DMS53 (cell line): ENCODE measurements around the gene PFDN2.

ENCODE experiments used
- DNase-seq: peaks from one replicate; lab custom pipeline; 2025; lab: John Stamatoyannopoulos, UW

PFDN2 gene

DNA sequence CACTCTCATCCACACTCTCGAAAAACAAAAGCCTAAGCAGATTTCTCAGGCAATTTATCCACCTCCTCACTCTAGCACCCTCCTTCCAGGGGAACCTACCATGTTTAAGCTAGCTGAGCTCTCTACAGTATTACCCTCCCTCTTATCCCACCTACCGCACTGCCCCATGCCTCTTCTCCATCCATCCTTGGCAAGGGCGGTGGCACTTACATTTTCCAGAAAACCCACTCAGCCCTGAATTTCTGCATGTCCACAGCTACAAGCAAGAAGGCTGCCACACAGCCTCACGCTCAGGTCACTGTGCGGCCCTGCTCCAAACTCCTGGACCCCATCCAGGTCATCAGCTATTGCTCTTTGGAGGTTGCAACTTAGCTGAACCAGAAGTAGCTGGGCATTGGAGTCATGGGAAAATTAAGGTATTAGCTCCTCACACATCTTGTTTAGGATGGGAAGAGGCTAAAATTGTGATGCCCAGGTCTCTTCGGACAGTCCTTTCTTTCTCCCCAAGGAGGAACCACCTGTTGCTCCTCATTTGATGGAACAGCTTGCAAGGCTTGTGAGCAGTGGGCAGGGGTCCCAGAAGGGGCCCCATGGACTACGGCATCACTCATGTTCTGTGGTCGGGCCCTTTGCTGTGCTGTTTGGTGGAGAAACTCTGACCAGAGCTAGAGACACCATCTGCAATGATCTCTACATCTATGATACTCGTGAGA lies 18.6 kb downstream of the PFDN2 start:
- DNase-seq, result no peak

DNA sequence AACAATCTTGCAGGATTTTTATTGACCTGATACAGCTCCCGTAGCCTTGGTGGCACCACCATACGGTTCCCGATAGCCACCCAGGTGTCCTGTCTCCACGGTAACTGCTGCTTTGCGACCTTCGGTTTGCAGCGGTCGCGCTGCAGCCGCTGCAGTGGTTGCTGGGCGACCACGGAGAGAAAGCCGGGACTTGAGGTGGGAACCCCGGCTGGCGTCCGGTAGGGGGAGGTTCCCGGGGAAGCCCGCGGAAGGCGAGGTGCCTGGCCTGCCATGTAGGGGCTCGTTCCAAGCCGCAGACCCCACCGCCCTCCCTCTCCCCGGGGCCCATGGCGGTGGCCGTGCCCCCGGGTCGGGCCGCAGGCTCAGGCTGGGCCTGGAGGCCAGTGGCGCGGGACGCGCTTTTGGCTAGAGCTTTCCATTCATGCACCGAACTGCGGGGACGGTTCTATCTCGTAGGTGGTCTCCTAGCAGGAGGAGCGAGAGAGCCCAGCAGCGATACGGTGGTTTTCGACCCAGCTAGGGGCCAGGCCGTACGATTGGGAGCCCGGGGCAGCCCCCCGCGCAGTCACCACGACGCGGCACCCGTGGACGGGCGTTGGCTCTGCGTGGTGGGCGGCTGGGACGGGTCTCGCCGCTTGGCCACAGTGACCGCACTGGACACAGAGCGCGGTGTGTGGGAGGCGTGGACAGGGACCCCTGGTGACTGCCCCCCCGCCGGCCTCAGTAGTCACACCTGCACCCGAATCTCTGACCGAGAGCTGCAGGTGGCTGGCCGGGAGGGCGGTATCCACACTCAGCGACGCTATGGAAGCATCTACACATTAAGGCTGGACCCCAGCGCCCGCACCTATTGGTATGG lies 19.4 kb downstream of the PFDN2 start, which contains the start of gene KLHDC9:
Gene KLHDC9, plus strand, starts transcription at position 152 of the 859 bp plus-strand sequence. Its CDS starts 175 bp downstream, at position 327.
- DNase-seq, result peak; percentile 97

GRCh38 chr1:161096530-161096929 lies 21.3 kb downstream of the PFDN2 start:
- DNase-seq, result no peak

GRCh38 chr1:161096015-161096414 lies 21.8 kb downstream of the PFDN2 start:
- no peak for DNase-seq

DNA sequence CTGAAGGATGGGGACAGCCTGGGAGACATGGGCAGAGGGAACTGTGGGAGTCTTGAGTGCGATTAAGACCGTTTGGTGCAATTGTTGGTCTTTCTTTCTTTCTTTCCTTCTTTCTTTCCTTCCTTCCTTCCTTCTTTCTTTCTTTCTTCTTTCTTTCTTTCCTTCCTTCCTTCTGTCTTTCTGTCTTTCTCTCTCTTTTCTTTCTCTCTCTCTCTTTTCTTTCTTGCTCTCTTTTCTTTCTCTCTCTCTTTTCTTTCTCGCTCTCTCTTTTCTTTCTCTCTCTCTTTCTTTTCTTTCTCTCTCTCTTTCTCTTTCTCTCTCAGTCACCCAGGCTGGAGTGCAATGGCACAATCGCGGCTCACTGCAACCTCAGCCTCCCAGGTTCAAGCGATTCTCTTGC lies 22.6 kb downstream of the PFDN2 start:
- no peak for DNase-seq

DNA sequence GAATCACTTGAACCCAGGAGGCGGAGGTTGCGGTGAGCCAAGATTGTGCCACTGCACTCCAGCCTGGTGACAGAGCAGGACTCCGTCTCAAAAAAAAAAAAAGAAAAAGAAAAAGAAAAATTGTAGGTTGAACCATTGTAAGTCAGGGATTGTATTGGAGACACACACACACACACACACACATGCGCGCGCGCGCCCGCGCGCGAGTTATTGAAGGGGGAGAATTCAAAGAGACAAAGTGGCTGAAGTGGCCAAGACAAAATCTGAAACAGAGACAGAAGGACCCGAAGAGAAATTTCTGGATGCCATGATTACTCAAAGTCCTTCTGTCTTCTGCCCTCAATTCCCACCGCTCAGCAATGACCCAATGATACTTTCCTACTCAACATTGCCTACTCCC lies 23.4 kb downstream of the PFDN2 start:
- no peak for DNase-seq

DNA sequence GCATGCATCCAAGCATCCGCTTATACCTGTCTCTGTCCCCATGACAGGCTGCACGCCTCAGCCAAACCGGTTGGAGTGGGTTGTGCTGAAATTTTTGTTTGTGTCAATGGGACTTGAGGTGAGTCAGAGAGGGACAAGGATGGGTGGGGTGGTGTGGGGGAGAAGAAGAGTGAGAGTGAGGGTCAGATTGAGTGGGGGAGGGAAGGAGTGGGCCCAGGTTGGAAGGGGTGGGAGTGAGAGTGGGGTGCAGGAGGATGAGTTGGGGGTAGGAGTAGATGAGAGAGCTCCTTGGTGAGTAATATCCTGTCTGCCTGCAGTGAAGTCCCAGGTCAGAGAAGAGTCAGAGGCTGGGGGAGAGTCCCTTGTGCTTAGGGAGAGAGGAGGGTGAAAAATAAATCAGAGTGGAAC lies 25.2 kb downstream of the PFDN2 start:
- peak; percentile 56 for DNase-seq

DNA sequence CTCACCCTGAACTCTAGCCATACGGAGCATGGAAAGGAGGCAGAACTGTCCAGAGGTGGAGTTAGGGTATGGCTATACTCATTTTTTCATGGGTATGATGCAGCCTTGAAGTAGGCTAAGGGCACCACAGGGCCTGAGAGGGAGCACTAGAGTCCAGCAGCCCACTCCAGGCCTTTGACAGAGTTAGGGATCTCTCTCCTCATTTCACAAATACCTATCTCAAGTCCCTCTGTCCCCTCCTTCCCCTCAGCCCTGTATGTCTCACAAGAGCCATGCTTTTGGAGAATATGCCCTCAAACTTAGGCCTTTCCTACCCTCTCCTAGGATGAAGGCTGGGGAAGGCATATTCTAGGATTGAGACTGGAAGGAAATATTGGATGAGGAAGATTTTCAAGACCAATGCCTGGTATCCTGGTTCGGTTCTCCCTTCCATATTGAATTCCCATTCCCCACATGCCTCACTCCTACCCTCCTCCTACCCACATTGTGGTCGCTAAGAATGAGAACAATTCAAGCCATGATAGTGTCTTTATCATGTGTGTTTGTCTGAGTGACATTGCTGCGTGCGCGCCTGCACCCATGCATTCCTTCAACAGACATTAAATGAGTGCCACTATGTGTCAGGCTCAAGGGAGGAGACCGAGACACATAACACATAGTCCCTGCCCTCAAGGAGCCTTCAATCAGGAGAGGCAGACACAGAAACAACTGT lies 25.9 kb downstream of the PFDN2 start:
- DNase-seq, result no peak

GRCh38 chr1:161091093-161091492 lies 26.7 kb downstream of the PFDN2 start:
- DNase-seq, result no peak

- no peak for DNase-seq
Measured at GRCh38 chr1:161090617-161091016, 27.2 kb downstream of the PFDN2 start.

DNA sequence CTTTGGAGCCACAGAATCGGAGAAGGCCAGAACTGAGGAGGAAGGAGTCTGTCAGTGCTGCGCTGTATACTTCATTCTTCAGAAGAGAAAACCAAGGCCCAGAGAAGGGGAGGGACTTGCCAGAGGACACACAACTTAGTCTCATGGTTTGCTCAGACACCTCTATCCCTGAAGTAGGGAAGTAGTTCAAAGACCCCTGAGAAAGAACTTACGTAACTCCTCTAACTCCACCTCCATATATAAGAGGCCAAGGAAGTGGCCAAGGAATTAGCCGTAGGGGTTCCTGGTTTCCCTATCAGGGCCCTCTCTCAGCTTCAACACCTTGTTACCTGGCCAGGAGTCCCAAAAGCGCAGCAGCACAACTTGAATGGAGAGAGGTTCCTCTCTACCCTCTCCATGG lies 27.9 kb downstream of the PFDN2 start:
- no peak for DNase-seq

- peak; percentile 90 for DNase-seq
Measured at GRCh38 chr1:161089251-161089924, 28.4 kb downstream of the PFDN2 start, which contains the start of gene NECTIN4. NECTIN4 (minus strand) TSS chr1:161089558; CDS start chr1:161089296, 262 bp downstream.

GRCh38 chr1:161088587-161089110 lies 29.2 kb downstream of the PFDN2 start:
- DNase-seq, result peak; percentile 63

DNA sequence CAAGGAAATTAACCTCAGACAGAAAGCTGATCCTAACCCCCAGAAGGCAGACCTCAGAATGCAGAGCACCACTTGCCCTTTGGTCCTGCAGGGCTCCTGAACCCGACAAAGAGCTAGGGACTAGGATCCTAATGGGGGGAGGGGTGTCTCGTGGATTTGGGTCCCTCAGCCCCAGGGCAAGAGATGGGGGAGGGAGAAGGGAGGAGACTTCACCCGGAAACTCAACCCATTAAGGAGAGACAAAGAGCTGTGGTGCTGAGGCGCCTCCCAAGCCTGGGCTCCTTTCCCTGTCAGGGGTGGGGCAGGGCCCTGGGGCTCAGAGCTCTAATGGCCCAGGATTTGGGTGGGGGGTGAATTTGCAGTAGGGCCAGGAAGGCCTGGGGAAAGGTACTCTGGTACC lies 31.4 kb downstream of the PFDN2 start:
- DNase-seq, result no peak

DNA sequence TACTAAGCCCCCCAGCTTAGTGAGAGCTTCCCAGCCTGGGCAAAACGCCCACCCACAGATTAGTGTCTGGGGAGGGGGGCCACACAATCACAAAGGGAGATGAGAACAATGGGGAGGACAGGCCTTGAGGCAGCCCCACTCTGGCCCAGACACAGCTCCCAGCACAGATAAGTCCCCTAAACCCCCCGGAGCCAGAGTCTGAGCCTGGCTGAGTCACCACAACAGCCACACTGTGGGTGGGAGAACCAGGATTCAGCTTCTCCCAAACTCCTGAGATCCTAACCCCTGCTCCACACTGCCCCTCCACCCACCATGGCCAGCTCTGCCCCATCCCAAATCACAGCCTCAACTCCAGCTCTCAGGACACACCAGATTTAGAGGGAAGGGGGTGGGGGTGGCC lies 32.7 kb downstream of the PFDN2 start:
- DNase-seq, result no peak

GRCh38 chr1:161084597-161084988 lies 33.2 kb downstream of the PFDN2 start:
- no peak for DNase-seq

DNA sequence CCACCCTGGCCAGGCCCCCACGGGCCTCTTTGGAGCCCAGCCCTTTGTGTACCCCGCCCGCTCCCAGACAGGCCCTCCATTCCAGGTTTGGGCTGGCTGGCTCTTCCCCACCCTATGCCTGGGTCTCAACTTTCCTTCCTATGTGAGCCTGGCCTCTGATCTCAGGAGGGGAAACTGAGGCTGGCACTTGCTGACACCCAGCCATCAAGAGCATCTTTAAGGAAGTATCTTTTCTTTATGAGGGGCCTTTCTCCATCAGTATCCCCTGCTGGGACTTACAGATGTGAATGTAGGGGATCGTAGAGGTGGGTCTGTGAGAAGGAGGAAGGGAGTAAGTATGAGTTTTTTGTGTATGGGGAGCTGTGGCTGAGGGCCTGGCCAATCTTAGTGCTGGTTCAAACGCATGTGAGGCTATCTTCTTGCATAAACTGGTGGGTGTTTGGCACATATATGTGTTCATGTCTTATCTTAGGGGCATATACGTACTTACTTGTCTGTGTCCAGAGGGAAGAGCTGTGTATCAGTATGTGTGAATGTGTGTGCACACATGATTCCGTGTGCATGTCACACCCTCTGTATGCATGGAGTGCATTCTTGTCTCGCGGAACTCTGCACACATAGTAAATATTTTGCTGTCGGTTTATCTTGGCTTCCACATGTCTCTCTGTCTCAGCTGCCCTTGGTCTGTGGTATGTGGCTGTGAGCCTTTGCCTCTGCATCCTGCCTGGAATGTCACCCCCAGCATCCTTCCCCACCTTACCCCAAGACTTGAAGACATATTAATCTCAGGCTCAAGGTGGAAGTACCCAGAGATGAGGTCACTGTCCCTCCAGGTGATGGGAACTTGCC lies 33.9 kb downstream of the PFDN2 start:
- DNase-seq, result no peak

- peak; percentile 94 for DNase-seq
Measured at GRCh38 chr1:161082996-161083747, 34.7 kb downstream of the PFDN2 start.

DNA sequence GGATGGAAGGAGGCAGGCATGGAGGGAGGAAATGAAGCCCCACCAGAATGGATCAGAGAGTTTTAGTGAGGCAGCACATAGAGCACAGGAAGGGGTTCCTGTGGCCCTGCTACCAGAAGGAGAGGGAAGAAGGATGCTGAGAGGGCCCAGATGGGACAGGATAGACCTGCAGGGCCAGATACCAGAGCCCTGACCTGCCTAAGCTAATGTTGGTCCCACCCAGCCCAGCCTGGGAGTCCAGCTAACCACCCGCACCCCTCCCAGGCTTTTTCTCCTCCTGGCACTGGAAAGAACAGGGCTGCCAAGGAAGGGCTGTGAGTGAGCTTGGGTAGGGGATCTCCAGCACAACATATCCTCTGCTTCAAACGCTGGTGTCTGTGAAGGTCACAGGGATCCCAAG lies 35.4 kb downstream of the PFDN2 start:
- no peak for DNase-seq

DNA sequence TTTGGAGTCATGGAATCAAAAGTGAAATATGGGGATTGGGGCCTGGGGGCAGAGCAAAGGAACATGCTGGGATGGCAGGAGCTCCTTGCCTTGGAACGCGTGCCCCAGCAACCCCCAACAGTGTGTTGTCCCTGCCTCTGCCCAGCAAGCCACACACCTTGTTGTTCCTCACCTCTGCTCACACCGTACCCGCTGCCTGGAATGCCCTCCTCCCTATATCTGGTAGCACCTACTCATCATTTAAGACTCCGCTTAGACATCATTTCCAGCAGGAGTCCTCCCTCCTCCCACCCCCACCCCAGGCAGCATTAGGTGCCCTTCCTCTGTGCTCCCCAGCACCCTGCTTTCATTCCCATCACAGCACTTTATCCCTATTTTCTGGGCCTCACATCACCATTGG lies 36.3 kb downstream of the PFDN2 start:
- DNase-seq, result no peak
